HPDE6-E6E7 (cell line): ENCODE data around the gene SAP25.

ENCODE experiments used
- DNase-seq: peaks from one replicate; pipeline ENCODE4 v3.0.0; 2011; ENCODE audit warnings: missing footprints; ENCODE audit errors: extremely low spot score

SAP25 gene

DNA sequence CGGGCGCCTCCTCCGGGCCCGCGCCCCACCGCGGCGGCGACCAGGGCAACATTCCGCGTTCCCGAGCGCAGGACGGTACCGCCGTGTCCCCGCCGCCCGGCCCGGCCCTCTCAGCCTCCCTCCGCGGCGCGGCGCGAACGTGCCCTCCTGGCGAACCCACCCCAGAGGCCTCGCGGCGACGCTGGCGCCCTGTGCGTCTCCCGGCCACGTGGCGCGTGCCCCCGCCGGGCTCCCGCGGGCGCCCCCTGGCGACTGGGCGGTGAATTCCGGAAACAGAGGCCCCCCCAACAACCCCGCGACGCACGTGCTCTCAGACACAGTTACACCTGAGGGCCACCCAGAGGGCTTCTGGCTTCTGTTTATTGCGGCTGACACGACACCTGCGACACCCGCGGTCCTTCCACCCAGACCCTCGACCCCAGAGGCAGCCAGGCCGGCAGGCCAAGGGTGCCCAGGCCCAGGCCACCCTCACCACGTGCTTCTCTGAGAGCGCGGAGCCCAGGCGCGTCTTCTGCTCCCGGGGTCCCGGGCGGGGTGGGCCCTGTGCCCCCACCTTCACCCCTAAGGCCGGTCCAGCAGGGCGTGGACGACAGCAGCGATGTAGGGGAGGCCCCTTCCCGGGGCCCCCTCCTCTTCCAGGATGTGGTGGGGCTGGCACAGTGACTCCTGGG lies at the start of gene SAP25:
TSS of gene SAP25 (minus strand) at position 210 of the 671 bp plus-strand sequence. CDS start at position 52, 158 bp downstream.
- DNase-seq, result no peak

- no peak for DNase-seq
Observed at GRCh38 chr7:100621554-100621953, 47.9 kb upstream of the SAP25 start.

DNA sequence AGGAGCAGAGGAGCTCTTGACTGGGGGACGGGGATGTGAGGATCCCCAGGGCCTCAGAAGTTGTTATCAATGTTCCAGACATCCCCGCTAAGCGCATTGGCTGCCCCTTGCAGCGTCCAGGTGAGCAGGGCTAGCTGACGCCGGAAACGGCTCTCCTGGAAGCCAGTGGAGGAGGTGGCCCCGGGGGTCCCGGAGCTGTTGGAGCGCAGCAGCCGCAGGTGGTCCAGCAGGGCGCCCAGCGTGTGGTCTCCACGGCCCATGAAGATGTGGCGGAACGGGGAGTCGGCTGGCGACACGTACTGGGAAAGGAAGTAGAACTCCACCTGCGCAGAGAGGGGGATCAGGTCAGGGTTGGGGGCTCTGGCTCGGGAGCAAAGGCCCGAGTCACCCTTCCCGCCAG lies 47.1 kb upstream of the SAP25 start:
- no peak for DNase-seq

DNA sequence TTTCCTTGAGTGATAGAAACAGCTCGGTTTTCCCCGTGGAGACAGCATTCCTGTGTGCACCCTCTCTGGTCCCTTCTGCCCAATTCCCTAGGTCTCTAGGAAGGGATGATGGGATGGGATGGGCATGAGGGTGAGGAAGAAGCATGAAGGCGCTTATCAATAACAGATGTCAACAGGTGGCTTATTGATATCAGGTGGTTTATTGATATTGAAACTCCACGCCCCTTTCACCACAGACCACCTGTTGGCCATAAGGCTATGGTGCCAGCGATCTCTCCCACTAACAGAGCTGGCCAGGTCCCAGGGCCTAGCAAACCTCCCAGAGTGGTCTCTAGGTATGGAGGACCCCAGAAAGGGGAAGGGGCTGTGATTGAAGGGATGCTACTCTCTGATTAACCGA lies 46.5 kb upstream of the SAP25 start:
- DNase-seq, result no peak

GRCh38 chr7:100614308-100614861 lies 40.7 kb upstream of the SAP25 start:
- no peak for DNase-seq

- DNase-seq, result no peak
Observed at GRCh38 chr7:100613412-100614175, 39.9 kb upstream of the SAP25 start.

- no peak for DNase-seq
Observed at GRCh38 chr7:100612730-100613390, 39.2 kb upstream of the SAP25 start.

- peak; percentile 99 for DNase-seq
Observed at GRCh38 chr7:100611983-100612729, 38.5 kb upstream of the SAP25 start, which contains the start of gene MOSPD3. Gene MOSPD3 (plus strand): TSS chr7:100612540. CDS start chr7:100612792, 252 bp downstream.

DNA sequence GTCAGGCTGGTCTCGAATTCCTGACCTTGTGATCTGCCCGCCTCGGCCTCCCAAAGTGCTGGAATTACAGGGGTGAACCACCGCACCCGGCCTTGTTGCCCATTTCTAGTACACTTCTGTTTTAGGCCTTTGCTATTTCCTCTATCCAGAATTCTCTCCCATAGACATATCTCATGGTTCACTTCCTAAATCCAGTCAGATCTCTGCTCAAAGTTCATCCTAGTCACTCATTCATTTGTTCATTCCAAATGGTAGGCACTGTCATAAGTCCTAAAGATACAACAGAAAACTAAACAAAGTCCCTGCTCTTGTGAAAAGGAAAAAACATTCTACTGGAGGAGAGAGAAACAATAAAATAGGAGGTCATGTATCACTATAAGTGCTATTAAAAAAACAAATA lies 36.3 kb upstream of the SAP25 start:
- no peak for DNase-seq

- no peak for DNase-seq
Observed at GRCh38 chr7:100607111-100607510, 33.4 kb upstream of the SAP25 start.

DNA sequence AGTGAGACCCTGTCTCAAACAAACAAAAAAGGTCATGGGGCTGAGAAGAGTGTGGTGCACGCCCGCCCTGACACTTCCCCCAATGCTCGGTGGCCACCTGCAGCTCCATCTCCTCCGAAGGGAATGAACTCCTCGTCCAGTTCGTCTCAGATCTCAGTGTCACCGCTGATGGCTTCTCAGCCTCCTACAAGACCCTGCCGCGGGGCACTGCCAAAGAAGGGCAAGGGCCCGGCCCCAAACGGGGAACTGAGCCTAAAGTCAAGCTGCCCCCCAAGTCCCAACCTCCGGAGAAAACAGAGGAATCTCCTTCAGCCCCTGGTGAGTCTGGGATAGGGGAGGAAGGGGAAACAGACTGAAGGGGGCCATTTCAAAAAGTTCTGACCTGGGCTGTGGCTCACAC lies 32.6 kb upstream of the SAP25 start:
- no peak for DNase-seq

GRCh38 chr7:100604976-100605911 lies 31.5 kb upstream of the SAP25 start:
- no peak for DNase-seq

DNA sequence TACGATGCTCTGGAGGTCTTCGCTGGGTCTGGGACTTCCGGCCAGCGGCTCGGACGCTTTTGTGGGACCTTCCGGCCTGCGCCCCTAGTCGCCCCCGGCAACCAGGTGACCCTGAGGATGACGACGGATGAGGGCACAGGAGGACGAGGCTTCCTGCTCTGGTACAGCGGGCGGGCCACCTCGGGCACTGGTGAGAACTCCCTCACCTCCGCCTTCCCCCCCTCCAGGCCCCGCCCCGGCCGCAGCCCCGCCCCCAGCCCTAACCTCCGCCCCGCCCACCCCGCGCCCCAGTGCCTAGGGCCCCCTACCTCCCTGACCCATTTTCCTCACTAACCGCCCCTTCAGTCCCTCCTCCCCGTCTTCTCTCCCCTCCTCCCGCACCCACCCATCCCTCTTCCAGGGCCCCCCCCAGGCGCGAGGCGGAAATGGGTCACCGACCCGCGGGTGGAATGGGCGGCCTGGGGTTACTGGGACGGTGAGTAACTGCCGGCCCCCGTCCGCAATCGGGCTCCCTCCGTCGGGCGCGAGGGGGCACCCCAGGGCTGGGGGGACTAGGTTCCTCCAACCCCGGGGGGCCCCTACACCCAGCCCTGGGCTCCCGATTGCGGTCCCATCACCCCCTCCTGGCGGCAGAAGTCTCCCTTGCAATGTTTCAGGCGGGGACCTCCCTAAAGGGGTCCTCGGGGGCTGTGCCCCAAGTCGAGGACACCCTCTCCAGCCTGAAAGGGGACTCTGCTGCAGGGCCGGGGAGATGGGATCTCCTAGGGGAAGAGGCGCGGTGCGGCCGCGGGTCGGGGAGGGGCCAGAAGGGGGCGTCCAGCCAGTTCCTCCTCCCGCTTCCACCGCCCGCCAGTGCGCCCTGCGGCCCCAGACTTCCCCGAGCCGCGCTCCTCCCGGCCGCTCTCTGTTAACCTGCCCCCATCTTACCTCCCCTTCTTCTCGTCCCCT lies 30.6 kb upstream of the SAP25 start:
- peak; percentile 80 for DNase-seq

DNA sequence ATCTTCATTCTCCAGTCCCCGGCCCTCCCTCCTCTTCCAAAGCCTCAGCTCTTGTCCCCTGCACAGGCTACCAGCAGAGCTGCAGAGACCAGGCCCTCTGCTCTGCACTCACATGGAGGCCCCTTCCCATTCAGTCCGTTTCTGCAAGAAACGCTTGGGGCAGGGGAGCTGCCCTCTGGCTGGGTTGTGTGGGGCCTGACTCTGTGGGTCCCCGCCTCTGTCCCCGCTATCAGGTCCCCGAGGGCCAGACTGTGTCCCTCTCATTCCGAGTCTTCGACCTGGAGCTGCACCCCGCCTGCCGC lies 30.0 kb upstream of the SAP25 start:
- DNase-seq, result no peak

GRCh38 chr7:100602889-100603725 lies 29.4 kb upstream of the SAP25 start:
- DNase-seq, result no peak

DNA sequence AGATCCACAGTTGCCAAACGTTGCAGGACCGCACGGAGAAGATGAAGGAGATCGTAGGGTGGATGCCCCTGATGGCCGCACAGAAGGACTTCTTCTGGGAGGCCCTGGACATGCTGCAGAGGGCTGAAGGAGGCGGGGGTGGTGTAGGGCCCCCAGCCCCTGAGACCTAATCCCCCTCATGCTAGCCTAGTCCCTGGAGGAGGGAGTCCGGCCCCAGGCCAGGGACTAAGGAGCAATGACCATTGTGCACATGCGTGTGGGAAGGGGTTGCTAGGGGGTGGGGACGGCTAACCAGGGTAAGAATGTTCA lies 27.0 kb upstream of the SAP25 start:
- no peak for DNase-seq

GRCh38 chr7:100599911-100600729 lies 26.4 kb upstream of the SAP25 start:
- no peak for DNase-seq

GRCh38 chr7:100598425-100598824 lies 24.7 kb upstream of the SAP25 start:
- DNase-seq, result no peak
